Measurements from ENCODE around the gene PCDH7. TPM values are rescaled to one million over a fixed set of nuclear protein-coding genes. Genes with fewer than 3 reads are reported as not detected.

Gene PCDH7
- total RNA-seq, 1 donor: 0.72 TPM

DNA sequence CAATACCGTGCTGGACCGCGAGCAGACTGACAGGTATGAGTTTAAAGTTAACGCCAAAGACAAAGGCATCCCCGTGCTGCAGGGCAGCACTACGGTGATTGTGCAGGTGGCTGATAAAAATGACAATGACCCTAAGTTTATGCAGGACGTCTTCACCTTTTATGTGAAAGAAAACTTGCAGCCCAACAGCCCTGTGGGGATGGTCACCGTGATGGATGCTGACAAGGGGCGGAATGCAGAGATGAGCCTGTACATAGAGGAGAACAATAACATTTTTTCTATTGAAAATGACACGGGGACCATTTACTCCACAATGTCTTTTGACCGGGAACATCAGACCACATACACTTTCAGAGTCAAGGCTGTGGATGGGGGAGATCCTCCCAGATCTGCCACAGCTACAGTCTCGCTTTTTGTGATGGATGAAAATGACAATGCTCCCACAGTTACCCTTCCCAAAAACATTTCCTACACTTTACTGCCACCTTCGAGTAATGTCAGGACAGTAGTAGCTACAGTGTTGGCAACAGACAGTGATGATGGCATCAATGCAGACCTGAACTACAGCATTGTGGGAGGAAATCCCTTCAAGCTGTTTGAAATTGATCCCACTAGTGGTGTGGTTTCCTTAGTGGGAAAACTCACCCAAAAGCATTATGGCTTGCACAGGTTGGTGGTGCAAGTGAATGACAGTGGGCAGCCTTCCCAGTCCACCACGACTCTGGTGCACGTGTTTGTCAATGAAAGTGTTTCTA is 3.2 kb downstream of the PCDH7 start:
- H3K9me3 ChIP-seq (ENCODE audit: low read depth, low read length): no peaks in the 10 kb centered on the region
- H3K27ac ChIP-seq (ENCODE audit: low read depth, low read length): no peak overlapping the region
- no peaks in the 10 kb centered on the region for H4K20me1 ChIP-seq (ENCODE audit: insufficient read depth, low read length)
- H3K4me2 ChIP-seq (ENCODE audit: insufficient read depth, low read length): no peak overlapping the region
- TF ChIP-seq, protein P1, sequence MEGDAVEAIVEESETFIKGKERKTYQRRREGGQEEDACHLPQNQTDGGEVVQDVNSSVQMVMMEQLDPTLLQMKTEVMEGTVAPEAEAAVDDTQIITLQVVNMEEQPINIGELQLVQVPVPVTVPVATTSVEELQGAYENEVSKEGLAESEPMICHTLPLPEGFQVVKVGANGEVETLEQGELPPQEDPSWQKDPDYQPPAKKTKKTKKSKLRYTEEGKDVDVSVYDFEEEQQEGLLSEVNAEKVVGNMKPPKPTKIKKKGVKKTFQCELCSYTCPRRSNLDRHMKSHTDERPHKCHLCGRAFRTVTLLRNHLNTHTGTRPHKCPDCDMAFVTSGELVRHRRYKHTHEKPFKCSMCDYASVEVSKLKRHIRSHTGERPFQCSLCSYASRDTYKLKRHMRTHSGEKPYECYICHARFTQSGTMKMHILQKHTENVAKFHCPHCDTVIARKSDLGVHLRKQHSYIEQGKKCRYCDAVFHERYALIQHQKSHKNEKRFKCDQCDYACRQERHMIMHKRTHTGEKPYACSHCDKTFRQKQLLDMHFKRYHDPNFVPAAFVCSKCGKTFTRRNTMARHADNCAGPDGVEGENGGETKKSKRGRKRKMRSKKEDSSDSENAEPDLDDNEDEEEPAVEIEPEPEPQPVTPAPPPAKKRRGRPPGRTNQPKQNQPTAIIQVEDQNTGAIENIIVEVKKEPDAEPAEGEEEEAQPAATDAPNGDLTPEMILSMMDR (IDR thresholded peaks at IDR 0.05; ENCODE audit: extremely low read depth, low read depth, low read length): no peak
- peak; percentile 58 for DNase-seq (ENCODE audit: insufficient read length, low spot score, missing footprints)
- H3K27me3 ChIP-seq (ENCODE audit: insufficient read depth, low read length): peaks cover 34% of the 10 kb centered on the region
- H3K79me2 ChIP-seq (ENCODE audit: insufficient read depth, low read length): no peaks in the 10 kb centered on the region
- no peak overlapping the region for H2AFZ ChIP-seq (ENCODE audit: low read length)
- no peaks in the 10 kb centered on the region for H3K36me3 ChIP-seq (ENCODE audit: insufficient read depth, low read length)
- no peak overlapping the region for H3K4me3 ChIP-seq (ENCODE audit: insufficient read depth, low read length)
- H3K4me1 ChIP-seq (ENCODE audit: insufficient read depth, low read length): peaks cover 5% of the 10 kb centered on the region

DNA sequence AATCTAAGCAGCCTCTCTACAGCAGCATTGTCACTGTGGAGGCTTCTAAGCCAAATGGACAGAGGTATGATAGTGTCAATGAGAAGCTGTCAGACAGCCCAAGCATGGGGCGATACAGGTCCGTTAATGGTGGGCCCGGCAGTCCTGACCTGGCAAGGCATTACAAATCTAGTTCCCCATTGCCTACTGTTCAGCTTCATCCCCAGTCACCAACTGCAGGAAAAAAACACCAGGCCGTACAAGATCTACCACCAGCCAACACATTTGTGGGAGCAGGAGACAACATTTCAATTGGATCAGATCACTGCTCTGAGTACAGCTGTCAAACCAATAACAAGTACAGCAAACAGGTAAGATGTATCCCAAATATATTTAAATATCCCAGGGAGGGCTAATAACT is 4.1 kb downstream of the PCDH7 start:
- Histone ChIP-seq H3K9me3 (ENCODE audit: low read depth, low read length) (no peaks in the 10 kb centered on the region), H3K4me1 (ENCODE audit: insufficient read depth, low read length) (peaks cover 5% of the 10 kb centered on the region), H3K4me3 (ENCODE audit: insufficient read depth, low read length) (no peak overlapping the region), H3K4me2 (ENCODE audit: insufficient read depth, low read length) (no peak overlapping the region), H4K20me1 (ENCODE audit: insufficient read depth, low read length) (no peaks in the 10 kb centered on the region), H3K36me3 (ENCODE audit: insufficient read depth, low read length) (no peaks in the 10 kb centered on the region), H3K27me3 (ENCODE audit: insufficient read depth, low read length) (peaks cover 25% of the 10 kb centered on the region), H3K79me2 (ENCODE audit: insufficient read depth, low read length) (no peaks in the 10 kb centered on the region), H2AFZ (ENCODE audit: low read length) (no peak overlapping the region), H3K27ac (ENCODE audit: low read depth, low read length) (no peak overlapping the region)
- TF ChIP-seq, protein P1 (IDR thresholded peaks at IDR 0.05; ENCODE audit: extremely low read depth, low read depth, low read length): no peak
- no peak for DNase-seq (ENCODE audit: insufficient read length, low spot score, missing footprints)

DNA sequence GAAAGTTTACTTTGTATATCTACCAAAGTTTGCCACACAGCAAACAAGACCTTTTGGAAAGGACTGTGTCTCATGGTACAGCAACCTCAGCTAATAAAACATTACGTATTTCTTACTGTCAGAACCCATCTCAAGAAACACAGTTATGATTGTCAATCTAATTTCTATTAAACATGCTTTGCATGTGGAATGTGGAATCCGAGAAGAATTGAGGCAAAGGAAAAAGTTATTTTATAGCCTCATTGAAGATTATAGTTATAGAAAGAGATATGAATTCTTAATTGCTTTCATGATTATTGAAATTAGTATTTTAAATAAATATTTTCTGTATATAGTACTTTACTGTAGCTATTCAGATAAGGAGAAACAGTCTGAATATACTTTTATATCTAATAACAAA is 5.4 kb downstream of the PCDH7 start:
- peaks cover 20% of the 10 kb centered on the region for H3K27me3 ChIP-seq (ENCODE audit: insufficient read depth, low read length)
- TF ChIP-seq, protein P1 (IDR thresholded peaks at IDR 0.05; ENCODE audit: extremely low read depth, low read depth, low read length): no peak
- no peak for DNase-seq (ENCODE audit: insufficient read length, low spot score, missing footprints)
- no peaks in the 10 kb centered on the region for H3K36me3 ChIP-seq (ENCODE audit: insufficient read depth, low read length)
- no peak overlapping the region for H3K27ac ChIP-seq (ENCODE audit: low read depth, low read length)
- no peaks in the 10 kb centered on the region for H3K9me3 ChIP-seq (ENCODE audit: low read depth, low read length)
- no peaks in the 10 kb centered on the region for H3K4me1 ChIP-seq (ENCODE audit: insufficient read depth, low read length)
- no peaks in the 10 kb centered on the region for H4K20me1 ChIP-seq (ENCODE audit: insufficient read depth, low read length)
- H3K4me2 ChIP-seq (ENCODE audit: insufficient read depth, low read length): no peak overlapping the region
- no peak overlapping the region for H3K4me3 ChIP-seq (ENCODE audit: insufficient read depth, low read length)
- H3K79me2 ChIP-seq (ENCODE audit: insufficient read depth, low read length): no peaks in the 10 kb centered on the region
- H2AFZ ChIP-seq (ENCODE audit: low read length): no peak overlapping the region

DNA sequence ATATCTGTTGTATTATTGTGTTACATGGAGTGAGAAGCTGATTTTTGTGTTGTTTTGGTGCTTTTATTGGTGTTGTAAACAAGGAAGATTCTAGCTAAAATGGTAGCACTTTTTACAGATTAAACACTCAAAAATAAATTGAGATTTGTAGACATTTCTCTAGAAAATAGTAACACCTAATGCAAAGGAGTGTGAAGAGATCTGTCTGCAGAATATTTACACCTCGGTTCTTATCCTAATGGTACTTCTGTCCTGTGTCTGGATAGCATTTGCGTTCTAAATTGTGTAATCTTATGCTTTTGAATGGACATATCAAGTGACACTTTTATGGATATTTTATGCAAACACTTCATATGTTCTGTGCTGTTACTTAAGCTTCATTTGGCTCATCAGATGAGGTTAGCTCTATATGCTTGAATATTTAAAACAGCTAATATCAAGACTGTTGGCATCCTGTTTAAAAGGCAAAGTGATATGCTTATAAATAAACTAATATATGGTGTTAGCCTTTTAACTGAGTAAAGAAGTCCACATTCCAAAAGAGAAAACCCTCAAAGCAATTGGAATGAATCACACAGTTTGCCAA is 6.0 kb downstream of the PCDH7 start:
- H3K79me2 ChIP-seq (ENCODE audit: insufficient read depth, low read length): no peaks in the 10 kb centered on the region

More for the DNA sequence above, 6.0 kb downstream of the PCDH7 start:
- H3K4me1 ChIP-seq (ENCODE audit: insufficient read depth, low read length): no peaks in the 10 kb centered on the region
- TF ChIP-seq, protein P1 (IDR thresholded peaks at IDR 0.05; ENCODE audit: extremely low read depth, low read depth, low read length): no peak
- DNase-seq (ENCODE audit: insufficient read length, low spot score, missing footprints): no peak
- no peaks in the 10 kb centered on the region for H3K36me3 ChIP-seq (ENCODE audit: insufficient read depth, low read length)
- no peak overlapping the region for H3K4me3 ChIP-seq (ENCODE audit: insufficient read depth, low read length)
- no peaks in the 10 kb centered on the region for H3K9me3 ChIP-seq (ENCODE audit: low read depth, low read length)
- no peaks in the 10 kb centered on the region for H4K20me1 ChIP-seq (ENCODE audit: insufficient read depth, low read length)
- peaks cover 20% of the 10 kb centered on the region for H3K27me3 ChIP-seq (ENCODE audit: insufficient read depth, low read length)
- no peak overlapping the region for H3K27ac ChIP-seq (ENCODE audit: low read depth, low read length)
- H3K4me2 ChIP-seq (ENCODE audit: insufficient read depth, low read length): no peak overlapping the region
- no peak overlapping the region for H2AFZ ChIP-seq (ENCODE audit: low read length)
